ENCODE measurements around the gene PAPOLG. TPM values are rescaled to one million over a fixed set of nuclear protein-coding genes. Genes with fewer than 3 reads are reported as not detected.
A peak's percentile ranks its signal among the peaks of the same experiment; 100 is the strongest.

Gene PAPOLG
- 10 to 100 TPM; 12.5 to 14.6 TPM for total RNA-seq

- peak; percentile 98 for DNase-seq
- Mint-ChIP-seq H3K9me3 (no peaks in the 10 kb centered on the region), H3K4me3 (peak within 1 kb of the TSS; percentile 100), H3K36me3 (peaks cover 19% of the 10 kb centered on the region), H3K27ac (peak within 1 kb of the TSS; percentile 99), H3K27me3 (no peaks in the 10 kb centered on the region), H3K4me1 (peaks cover 32% of the 10 kb centered on the region)
Observed at GRCh38 chr2:60756097-60757087, at the start of gene PAPOLG. Gene PAPOLG, plus strand, starts transcription at chr2:60756268. Its CDS starts 211 bp downstream, at chr2:60756479.

- no peak for DNase-seq
Observed at GRCh38 chr2:60707750-60708371, 48.2 kb upstream of the PAPOLG start.

GRCh38 chr2:60708630-60709320 lies 47.3 kb upstream of the PAPOLG start:
- peaks cover 3% of the 10 kb centered on the region for H3K27me3 Mint-ChIP-seq
- H3K4me1 Mint-ChIP-seq: no peaks in the 10 kb centered on the region
- no peaks in the 10 kb centered on the region for H3K36me3 Mint-ChIP-seq
- no peak overlapping the region for H3K27ac Mint-ChIP-seq
- H3K4me3 Mint-ChIP-seq: no peak overlapping the region
- no peaks in the 10 kb centered on the region for H3K9me3 Mint-ChIP-seq
- no peak for DNase-seq

More at GRCh38 chr2:60707750-60708371, 48.2 kb upstream of the PAPOLG start:
- Mint-ChIP-seq H3K4me3 (no peak overlapping the region), H3K4me1 (no peaks in the 10 kb centered on the region), H3K9me3 (no peaks in the 10 kb centered on the region), H3K27ac (no peak overlapping the region), H3K27me3 (peaks cover 3% of the 10 kb centered on the region), H3K36me3 (no peaks in the 10 kb centered on the region)

- no peaks in the 10 kb centered on the region for H3K36me3 Mint-ChIP-seq
- H3K4me3 Mint-ChIP-seq: no peak overlapping the region
- DNase-seq: no peak
- H3K9me3 Mint-ChIP-seq: no peaks in the 10 kb centered on the region
- no peaks in the 10 kb centered on the region for H3K4me1 Mint-ChIP-seq
- H3K27me3 Mint-ChIP-seq: peaks cover 3% of the 10 kb centered on the region
- H3K27ac Mint-ChIP-seq: no peak overlapping the region
Observed at GRCh38 chr2:60710707-60711106, 45.4 kb upstream of the PAPOLG start.

- no peak overlapping the region for H3K4me3 Mint-ChIP-seq
- DNase-seq: no peak
- H3K27ac Mint-ChIP-seq: no peak overlapping the region
- H3K9me3 Mint-ChIP-seq: no peaks in the 10 kb centered on the region
- no peaks in the 10 kb centered on the region for H3K36me3 Mint-ChIP-seq
- peaks cover 2% of the 10 kb centered on the region for H3K4me1 Mint-ChIP-seq
- no peaks in the 10 kb centered on the region for H3K27me3 Mint-ChIP-seq
Observed at GRCh38 chr2:60715561-60715960, 40.5 kb upstream of the PAPOLG start.

GRCh38 chr2:60717691-60718090 lies 38.4 kb upstream of the PAPOLG start:
- no peaks in the 10 kb centered on the region for H3K27me3 Mint-ChIP-seq

GRCh38 chr2:60719331-60719730 lies 36.7 kb upstream of the PAPOLG start:
- no peak overlapping the region for H3K27ac Mint-ChIP-seq

More at GRCh38 chr2:60717691-60718090, 38.4 kb upstream of the PAPOLG start:
- H3K4me3 Mint-ChIP-seq: no peak overlapping the region
- H3K4me1 Mint-ChIP-seq: peaks cover 2% of the 10 kb centered on the region
- DNase-seq: no peak
- no peak overlapping the region for H3K27ac Mint-ChIP-seq
- no peaks in the 10 kb centered on the region for H3K36me3 Mint-ChIP-seq
- no peaks in the 10 kb centered on the region for H3K9me3 Mint-ChIP-seq

GRCh38 chr2:60725466-60725865 lies 30.6 kb upstream of the PAPOLG start:
- H3K9me3 Mint-ChIP-seq: no peaks in the 10 kb centered on the region
- H3K4me3 Mint-ChIP-seq: no peak overlapping the region
- H3K27ac Mint-ChIP-seq: no peak overlapping the region
- H3K27me3 Mint-ChIP-seq: no peaks in the 10 kb centered on the region
- H3K36me3 Mint-ChIP-seq: no peaks in the 10 kb centered on the region
- H3K4me1 Mint-ChIP-seq: no peaks in the 10 kb centered on the region
- DNase-seq: no peak

More at GRCh38 chr2:60719331-60719730, 36.7 kb upstream of the PAPOLG start:
- H3K36me3 Mint-ChIP-seq: no peaks in the 10 kb centered on the region
- H3K27me3 Mint-ChIP-seq: no peaks in the 10 kb centered on the region
- no peak for DNase-seq
- peaks cover 2% of the 10 kb centered on the region for H3K4me1 Mint-ChIP-seq
- no peak overlapping the region for H3K4me3 Mint-ChIP-seq
- no peaks in the 10 kb centered on the region for H3K9me3 Mint-ChIP-seq

GRCh38 chr2:60728855-60729254 lies 27.2 kb upstream of the PAPOLG start:
- Mint-ChIP-seq H3K9me3 (no peaks in the 10 kb centered on the region), H3K27me3 (no peaks in the 10 kb centered on the region), H3K4me1 (no peaks in the 10 kb centered on the region), H3K4me3 (no peak overlapping the region), H3K27ac (no peak overlapping the region), H3K36me3 (no peaks in the 10 kb centered on the region)
- no peak for DNase-seq

GRCh38 chr2:60735496-60736250 lies 20.4 kb upstream of the PAPOLG start:
- peaks cover 35% of the 10 kb centered on the region for H3K27me3 Mint-ChIP-seq
- no peaks in the 10 kb centered on the region for H3K36me3 Mint-ChIP-seq
- DNase-seq: peak; percentile 30
- H3K4me3 Mint-ChIP-seq: peak overlapping the region; percentile 81
- H3K9me3 Mint-ChIP-seq: no peaks in the 10 kb centered on the region
- peaks cover 8% of the 10 kb centered on the region for H3K4me1 Mint-ChIP-seq
- no peak overlapping the region for H3K27ac Mint-ChIP-seq

GRCh38 chr2:60738679-60739078 lies 17.4 kb upstream of the PAPOLG start:
- Mint-ChIP-seq H3K9me3 (no peaks in the 10 kb centered on the region), H3K4me3 (no peak overlapping the region), H3K27me3 (peaks cover 35% of the 10 kb centered on the region), H3K27ac (no peak overlapping the region), H3K36me3 (no peaks in the 10 kb centered on the region), H3K4me1 (peaks cover 8% of the 10 kb centered on the region)
- DNase-seq: no peak

GRCh38 chr2:60739156-60739555 lies 16.9 kb upstream of the PAPOLG start:
- Mint-ChIP-seq H3K27me3 (peaks cover 35% of the 10 kb centered on the region), H3K27ac (no peak overlapping the region), H3K9me3 (no peaks in the 10 kb centered on the region), H3K36me3 (no peaks in the 10 kb centered on the region), H3K4me3 (no peak overlapping the region), H3K4me1 (peaks cover 8% of the 10 kb centered on the region)
- no peak for DNase-seq

GRCh38 chr2:60741576-60741975 lies 14.5 kb upstream of the PAPOLG start:
- H3K27me3 Mint-ChIP-seq: peaks cover 18% of the 10 kb centered on the region
- no peaks in the 10 kb centered on the region for H3K9me3 Mint-ChIP-seq

GRCh38 chr2:60742419-60742818 lies 13.6 kb upstream of the PAPOLG start:
- H3K36me3 Mint-ChIP-seq: no peaks in the 10 kb centered on the region
- H3K9me3 Mint-ChIP-seq: no peaks in the 10 kb centered on the region
- H3K4me3 Mint-ChIP-seq: no peak overlapping the region
- no peak for DNase-seq
- H3K27ac Mint-ChIP-seq: no peak overlapping the region
- H3K4me1 Mint-ChIP-seq: peaks cover 15% of the 10 kb centered on the region
- peaks cover 10% of the 10 kb centered on the region for H3K27me3 Mint-ChIP-seq

More at GRCh38 chr2:60741576-60741975, 14.5 kb upstream of the PAPOLG start:
- H3K27ac Mint-ChIP-seq: no peak overlapping the region
- H3K36me3 Mint-ChIP-seq: no peaks in the 10 kb centered on the region
- no peak overlapping the region for H3K4me3 Mint-ChIP-seq
- DNase-seq: no peak
- H3K4me1 Mint-ChIP-seq: peaks cover 15% of the 10 kb centered on the region
